Type B pancreatic cell (in vitro differentiated cells): ENCODE results near the gene KLK10. TPM values are rescaled to one million over a fixed set of nuclear protein-coding genes. Genes with fewer than 3 reads are reported as not detected.
A peak's percentile ranks its signal among the peaks of the same experiment; 100 is the strongest.

Experiments
- DNase-seq: peaks from one replicate; pipeline ENCODE4 v3.0.0; 2021; ENCODE audit warnings: mixed read lengths; ENCODE audit not compliant: unreplicated experiment; ENCODE audit errors: extremely low spot score
- H3K27ac Mint-ChIP-seq: 2 replicates; pipeline ENCODE4 v1.8.0; 2021; ENCODE audit warnings: mild to moderate bottlenecking, mixed read lengths
- H3K27me3 Mint-ChIP-seq: 2 replicates; pipeline ENCODE4 v1.8.0; 2021; ENCODE audit warnings: mixed read lengths
- H3K36me3 Mint-ChIP-seq: 2 replicates; pipeline ENCODE4 v1.8.0; 2021; ENCODE audit warnings: mixed read lengths
- H3K4me1 Mint-ChIP-seq: one replicate; pipeline ENCODE4 v1.8.0; 2021; ENCODE audit warnings: mixed read lengths; ENCODE audit not compliant: unreplicated experiment
- H3K4me3 Mint-ChIP-seq: 2 replicates; pipeline ENCODE4 v1.8.0; 2021; ENCODE audit warnings: mild to moderate bottlenecking, mixed read lengths
- H3K9me3 Mint-ChIP-seq: 2 replicates; pipeline ENCODE4 v1.8.0; 2021; ENCODE audit warnings: mixed read lengths
- total RNA-seq: library from RNA; stranded (reverse); gene quantifications from 2 replicates; pipeline ENCODE4 v1.2.1, GENCODE V29; 2021; ENCODE audit warnings: low replicate concordance
- TF ChIP-seq, protein P1 (sequence below): fragments of 200-600 bp; sonication (generic); conservative IDR thresholded peaks from 2 replicates; pipeline ENCODE4 v1.5.0; 2021; ENCODE audit warnings: antibody characterized with exemption, mild to moderate bottlenecking

Gene KLK10
- total RNA-seq, 1 donor from 2014 or later = 1.8 TPM

DNA sequence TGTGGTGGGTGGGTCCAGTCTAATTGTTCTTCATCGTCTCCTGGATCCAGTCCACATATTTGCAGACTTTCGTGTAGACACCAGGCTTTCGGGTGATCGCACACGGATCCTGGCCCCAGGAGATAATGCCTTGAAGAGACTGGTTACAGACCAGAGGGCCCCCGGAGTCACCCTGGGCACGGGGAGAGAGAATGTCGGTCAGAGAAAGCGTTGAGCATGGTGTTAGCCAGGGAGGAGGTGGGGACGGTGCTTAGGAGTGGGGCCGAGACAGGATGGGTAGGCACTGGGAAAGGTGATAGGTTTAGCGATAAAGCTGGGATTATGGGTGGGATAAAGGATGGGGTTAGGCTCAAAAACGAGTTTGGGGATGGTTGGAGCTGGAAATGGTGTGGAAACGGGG, 3.0 kb upstream of the KLK10 start:
- Mint-ChIP-seq H3K4me1 (no peaks in the 10 kb centered on the region), H3K9me3 (no peaks in the 10 kb centered on the region), H3K27ac (no peak overlapping the region), H3K4me3 (no peak overlapping the region), H3K27me3 (peaks cover 65% of the 10 kb centered on the region), H3K36me3 (no peaks in the 10 kb centered on the region)
- no peak for DNase-seq
- TF ChIP-seq, protein P1, sequence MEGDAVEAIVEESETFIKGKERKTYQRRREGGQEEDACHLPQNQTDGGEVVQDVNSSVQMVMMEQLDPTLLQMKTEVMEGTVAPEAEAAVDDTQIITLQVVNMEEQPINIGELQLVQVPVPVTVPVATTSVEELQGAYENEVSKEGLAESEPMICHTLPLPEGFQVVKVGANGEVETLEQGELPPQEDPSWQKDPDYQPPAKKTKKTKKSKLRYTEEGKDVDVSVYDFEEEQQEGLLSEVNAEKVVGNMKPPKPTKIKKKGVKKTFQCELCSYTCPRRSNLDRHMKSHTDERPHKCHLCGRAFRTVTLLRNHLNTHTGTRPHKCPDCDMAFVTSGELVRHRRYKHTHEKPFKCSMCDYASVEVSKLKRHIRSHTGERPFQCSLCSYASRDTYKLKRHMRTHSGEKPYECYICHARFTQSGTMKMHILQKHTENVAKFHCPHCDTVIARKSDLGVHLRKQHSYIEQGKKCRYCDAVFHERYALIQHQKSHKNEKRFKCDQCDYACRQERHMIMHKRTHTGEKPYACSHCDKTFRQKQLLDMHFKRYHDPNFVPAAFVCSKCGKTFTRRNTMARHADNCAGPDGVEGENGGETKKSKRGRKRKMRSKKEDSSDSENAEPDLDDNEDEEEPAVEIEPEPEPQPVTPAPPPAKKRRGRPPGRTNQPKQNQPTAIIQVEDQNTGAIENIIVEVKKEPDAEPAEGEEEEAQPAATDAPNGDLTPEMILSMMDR = no peak

DNA sequence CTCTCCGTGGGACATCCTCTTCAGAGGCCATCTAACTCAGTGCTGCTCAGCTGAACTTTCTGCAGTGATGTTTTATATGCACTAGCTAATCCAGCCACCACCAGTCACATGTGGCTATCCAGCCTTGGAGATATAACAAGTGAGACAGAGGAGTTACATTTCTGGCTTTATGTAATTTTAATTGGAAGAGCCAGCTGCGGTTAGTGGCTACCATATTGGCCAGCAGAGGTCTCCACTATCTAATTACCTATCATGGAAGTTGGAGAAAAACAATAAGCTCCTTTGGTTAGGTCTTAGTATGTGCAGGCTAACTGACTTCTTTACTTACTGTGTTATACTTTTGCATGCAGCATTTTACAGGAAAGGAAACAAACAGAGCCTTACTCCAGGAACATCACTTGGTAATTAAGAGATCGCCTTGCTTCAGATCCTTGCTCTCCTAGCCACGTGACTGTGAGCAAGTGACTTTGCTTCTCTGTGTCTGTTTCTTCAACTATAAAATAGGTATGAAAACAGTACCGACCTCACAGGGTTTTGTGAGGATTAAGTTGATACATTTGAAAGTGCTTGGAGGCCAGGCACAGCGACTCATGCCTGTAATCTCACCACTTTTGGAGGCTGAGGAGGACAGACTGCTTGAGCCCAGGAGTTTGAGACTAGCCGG, 1.6 kb upstream of the KLK10 start:
- no peak for DNase-seq
- H3K4me3 Mint-ChIP-seq = peak overlapping the region; percentile 59
- peak overlapping the region; percentile 41 for H3K27ac Mint-ChIP-seq
- H3K27me3 Mint-ChIP-seq = peaks cover 73% of the 10 kb centered on the region
- H3K4me1 Mint-ChIP-seq = no peaks in the 10 kb centered on the region
- TF ChIP-seq, protein P1 = peak; percentile 80
- H3K9me3 Mint-ChIP-seq = no peaks in the 10 kb centered on the region
- no peaks in the 10 kb centered on the region for H3K36me3 Mint-ChIP-seq

DNA sequence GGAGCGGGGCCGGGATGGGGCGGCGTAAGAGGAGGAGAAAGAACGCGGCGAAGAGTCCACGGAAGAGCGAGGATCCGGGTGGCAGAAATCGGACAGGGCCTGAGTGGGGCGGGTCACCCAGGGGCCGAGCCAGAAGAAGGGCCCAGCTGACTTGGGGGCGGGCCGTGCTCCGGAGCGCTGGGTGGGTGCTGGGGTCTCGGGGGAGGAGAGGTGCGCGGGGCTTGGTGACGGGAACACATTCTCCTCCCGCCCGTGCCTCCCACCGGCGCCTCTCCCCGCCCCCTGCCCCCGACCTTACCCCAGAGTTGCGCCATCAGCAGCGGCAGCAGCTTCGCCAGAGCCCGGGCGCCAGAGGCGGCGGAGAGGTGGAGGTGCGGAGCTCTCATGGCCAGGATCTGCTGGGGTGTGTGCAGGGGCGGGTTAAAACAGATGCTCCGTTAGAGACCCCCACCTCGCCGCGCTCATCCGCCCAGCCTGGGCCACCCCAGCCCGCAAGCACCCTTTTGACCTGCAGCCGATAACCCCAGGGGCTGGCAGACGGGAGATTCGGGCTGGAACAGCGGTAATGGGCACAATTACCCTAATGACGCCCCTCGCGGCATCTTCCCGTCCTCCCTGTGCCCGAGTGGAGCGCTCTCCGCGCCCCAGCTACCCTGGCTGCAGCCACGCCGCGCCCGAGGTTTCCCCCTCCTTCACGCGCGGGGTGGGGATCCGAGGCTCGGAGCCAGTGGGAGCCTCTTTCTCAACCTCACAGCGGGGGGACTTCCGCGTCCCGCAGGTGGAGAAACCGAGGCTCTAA, 565 bp downstream of the KLK10 start:
- H3K36me3 Mint-ChIP-seq = no peaks in the 10 kb centered on the region
- no peak overlapping the region for H3K27ac Mint-ChIP-seq
- peak overlapping the region; percentile 85 for H3K4me3 Mint-ChIP-seq
- H3K27me3 Mint-ChIP-seq = peaks cover 82% of the 10 kb centered on the region
- no peak for DNase-seq
- TF ChIP-seq, protein P1 = no peak
- no peaks in the 10 kb centered on the region for H3K9me3 Mint-ChIP-seq
- no peaks in the 10 kb centered on the region for H3K4me1 Mint-ChIP-seq

DNA sequence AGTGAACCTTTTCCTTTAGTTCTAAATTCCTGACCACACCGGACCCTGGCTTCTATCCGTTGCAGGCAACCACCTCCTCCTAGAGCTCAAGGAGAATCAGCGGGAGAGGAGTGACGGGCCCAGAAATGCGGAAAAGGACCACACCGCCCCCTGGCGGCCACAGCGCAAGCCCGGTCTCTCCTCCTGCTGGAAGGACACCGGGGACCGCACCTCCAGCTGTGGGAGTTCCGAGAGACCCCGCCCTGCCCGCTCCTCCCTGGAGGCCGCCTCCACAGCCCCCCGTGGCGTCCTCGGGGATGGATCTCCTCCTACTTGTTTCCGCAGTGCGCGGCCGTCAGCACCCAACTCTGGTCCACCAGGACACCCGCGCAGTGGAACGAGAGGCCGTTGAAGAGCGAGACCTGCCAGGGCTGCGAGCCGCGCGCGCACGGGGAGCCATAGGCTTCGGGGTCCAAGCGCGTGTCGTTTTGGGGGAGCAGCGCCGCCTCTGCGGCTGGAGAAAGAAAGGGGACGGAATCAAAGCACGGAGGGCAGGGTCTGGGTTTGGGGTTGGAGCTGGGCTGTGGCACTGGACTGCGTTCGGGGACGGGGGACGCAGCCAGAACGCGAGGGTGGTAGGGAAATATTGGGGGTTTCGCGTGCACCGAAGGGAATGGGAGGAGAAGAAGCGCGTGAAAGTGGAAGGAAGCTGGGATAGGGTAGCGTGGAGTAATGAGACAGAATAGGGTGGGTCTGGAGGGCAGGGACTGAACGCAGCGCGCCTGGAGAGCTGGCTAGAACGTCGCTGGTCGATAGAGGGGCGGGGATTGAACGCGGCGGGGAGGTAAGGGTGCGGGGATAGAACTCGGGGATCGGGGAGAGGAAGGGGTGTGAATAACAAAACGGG, 2.5 kb downstream of the KLK10 start:
- Mint-ChIP-seq H3K27me3 (peaks cover 83% of the 10 kb centered on the region), H3K4me1 (no peaks in the 10 kb centered on the region), H3K27ac (peak overlapping the region; percentile 41), H3K36me3 (no peaks in the 10 kb centered on the region), H3K4me3 (peak overlapping the region; percentile 88), H3K9me3 (no peaks in the 10 kb centered on the region)
- TF ChIP-seq, protein P1 = peak; percentile 76
- DNase-seq = peak; percentile 74

DNA sequence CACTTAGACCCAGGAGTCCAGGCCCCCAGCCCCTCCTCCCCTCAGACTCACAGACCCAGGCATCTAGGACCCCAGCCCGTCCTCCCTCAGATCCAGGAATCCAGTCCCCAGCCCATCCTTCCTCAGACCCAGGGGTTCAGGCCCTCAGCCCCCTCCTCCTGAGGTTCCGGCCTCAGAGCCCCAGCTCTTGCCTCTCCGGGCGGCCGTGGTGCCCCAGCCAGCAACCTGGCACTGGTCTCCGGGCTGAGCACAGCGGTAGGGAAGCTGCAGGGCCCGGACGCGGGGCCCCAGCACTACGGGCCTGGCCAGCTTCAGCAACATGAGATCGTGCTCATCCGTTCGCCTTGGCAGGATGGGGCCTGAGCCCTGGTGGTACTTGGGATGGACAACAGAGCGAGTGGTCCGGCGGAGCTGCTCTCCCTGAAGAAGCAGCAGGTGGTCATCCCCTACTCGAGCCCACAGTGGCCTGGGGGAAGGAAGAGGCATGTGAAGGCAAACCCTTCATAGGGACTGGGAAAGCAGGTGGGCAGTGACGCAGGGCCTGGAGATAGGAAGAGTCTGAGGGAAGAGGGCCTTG, 3.7 kb downstream of the KLK10 start:
- H3K27me3 Mint-ChIP-seq = peaks cover 79% of the 10 kb centered on the region
- DNase-seq = no peak
- H3K4me1 Mint-ChIP-seq = no peaks in the 10 kb centered on the region
- no peak overlapping the region for H3K27ac Mint-ChIP-seq
- TF ChIP-seq, protein P1 = no peak
- peak overlapping the region; percentile 58 for H3K4me3 Mint-ChIP-seq
- no peaks in the 10 kb centered on the region for H3K36me3 Mint-ChIP-seq
- no peaks in the 10 kb centered on the region for H3K9me3 Mint-ChIP-seq
